Lower lobe of right lung (tissue), 2 donors: ENCODE data around the gene SNRPB. TPM values are rescaled to one million over a fixed set of nuclear protein-coding genes. Genes with fewer than 3 reads are reported as not detected.

Experiments
- ATAC-seq, 2 donors: fragments of 200-7000 bp; cut with Tn5 transposase; one replicate each; pipeline ENCODE4 v1.9.1; 2020 to 2022; ENCODE audit warnings: mild to moderate bottlenecking in 2 of 2, moderate library complexity in 2 of 2
- DNase-seq: peaks from one replicate; pipeline ENCODE4 v3.0.0-alpha.2; 2020
- H3K27ac ChIP-seq: fragments of 200-600 bp; one replicate; pipeline ENCODE4 v1.8.0; 2022
- H3K27me3 ChIP-seq: fragments of 200-600 bp; one replicate; pipeline ENCODE4 v1.8.0; 2022; ENCODE audit warnings: low read depth
- H3K36me3 ChIP-seq: fragments of 200-600 bp; one replicate; pipeline ENCODE4 v1.8.0; 2022; ENCODE audit warnings: mild to moderate bottlenecking
- H3K4me1 ChIP-seq: fragments of 200-600 bp; one replicate; pipeline ENCODE4 v1.8.0; 2022
- H3K4me3 ChIP-seq: fragments of 200-600 bp; one replicate; pipeline ENCODE4 v1.8.0; 2022; ENCODE audit warnings: mild to moderate bottlenecking
- H3K9me3 ChIP-seq: fragments of 200-600 bp; one replicate; pipeline ENCODE4 v1.8.0; 2022
- CTCF ChIP-seq: fragments of 200-600 bp; IDR thresholded peaks from one replicate; pipeline ENCODE4 v1.8.0; 2022; ENCODE audit warnings: antibody characterized with exemption, mild to moderate bottlenecking
- intact Hi-C: fragments of 100-400 bp; cut with DNase I; formaldehyde crosslinking; loops from one replicate; pipeline ENCODE4 v1.11.0; 2022
- total RNA-seq: library from RNA; stranded (reverse); fragmentation: NEBNext Ultra II Directional; extraction: Animal tissue kit (Norgen Biotek cat#: 25700); gene quantifications from one replicate; pipeline ENCODE4 v1.2.1, GENCODE V29; 2021
- donor health status: DM: no; HTN: yes; CAD: no; lungs with severe emphysema.

The SNRPB gene
- total RNA-seq, 1 donor from 2014 or later, result 78.8 TPM

GRCh38 chr20:2416541-2417212, 53.9 kb downstream of the SNRPB start:
- DNase-seq (no peak), ATAC-seq (no peak)
- H3K9me3 ChIP-seq, result no peaks in the 10 kb centered on the region
- intact Hi-C loops, result no loop called here
- H3K27ac ChIP-seq, result no peak overlapping the region
- no peaks in the 10 kb centered on the region for H3K36me3 ChIP-seq
- peaks cover 4% of the 10 kb centered on the region for H3K27me3 ChIP-seq
- H3K4me3 ChIP-seq, result no peak overlapping the region
- no peaks in the 10 kb centered on the region for H3K4me1 ChIP-seq
- TF ChIP-seq CTCF, result no peak

Other genes starting within 250 kb of the SNRPB start
- gene TGM3, start 174.8 kb downstream of the SNRPB start, total RNA-seq, result 0.32 TPM
- gene TGM6, start 89.9 kb downstream of the SNRPB start, total RNA-seq, result not detected
- gene ZNF343, start 38.1 kb upstream of the SNRPB start, total RNA-seq, result 8.8 TPM
- gene TMC2, start 65.8 kb upstream of the SNRPB start, total RNA-seq, result 0.92 TPM
- 84.9 TPM for gene NOP56, start 181.8 kb upstream of the SNRPB start, total RNA-seq
- 64.7 TPM for gene IDH3B, start 193.4 kb upstream of the SNRPB start, total RNA-seq
- 15.3 TPM for gene EBF4, start 222.0 kb upstream of the SNRPB start, total RNA-seq